PC-9 (cell line): Measurements from ENCODE around the gene DLAT. TPM values are rescaled to one million over a fixed set of nuclear protein-coding genes. Genes with fewer than 3 reads are reported as not detected.

Experiments used
- BruUV-seq: library from RNA; stranded (reverse); fragments of 400-500 nt; replicated peaks from 2 replicates; lab custom pipeline; 2021; lab: Mats Ljungman, UMichigan
- CTCF ChIA-PET: fragments of 300-600 bp; sonication (Branson Sonifier 250); formaldehyde crosslinking; loops from one replicate; lab custom pipeline; 2022; ENCODE audit warnings: antibody characterized with exemption; lab: Charles Lee
- POLR2A ChIA-PET: fragments of 300-600 bp; sonication (Branson Sonifier 250); formaldehyde crosslinking; loops from one replicate; lab custom pipeline; 2022; ENCODE audit warnings: antibody characterized with exemption; ENCODE audit not compliant: unreplicated experiment; lab: Charles Lee
- DNase-seq, 2 experiments: peaks; one replicate each; pipeline versions ENCODE4 v3.0.0 to v3.0.0-alpha.2; 2015 to 2022; ENCODE audit warnings: mixed read lengths in 1 of 2
- H2AFZ ChIP-seq: fragments of 200-600 bp; sonication (generic); 2 replicates; pipeline ENCODE4 v1.8.1; 2017; ENCODE audit warnings: antibody characterized with exemption
- H3F3A ChIP-seq: fragments of 200-600 bp; sonication (generic); 2 replicates; pipeline ENCODE4 v1.8.1; 2017; ENCODE audit warnings: antibody characterized with exemption, mild to moderate bottlenecking, low read depth; ENCODE audit not compliant: insufficient read depth
- H3K27ac ChIP-seq: fragments of 200-600 bp; sonication (generic); 2 replicates; pipeline ENCODE4 v1.6.1; 2016; ENCODE audit warnings: mixed run types
- H3K27me3 ChIP-seq: fragments of 200-600 bp; sonication (generic); 2 replicates; pipeline ENCODE4 v1.6.1; 2016; ENCODE audit warnings: low read depth, mixed run types; ENCODE audit not compliant: insufficient read depth
- H3K36me3 ChIP-seq: fragments of 200-600 bp; sonication (generic); 2 replicates; pipeline ENCODE4 v1.6.1; 2016; ENCODE audit warnings: low read depth, mixed run types
- H3K4me1 ChIP-seq: fragments of 200-600 bp; sonication (generic); replicated peaks from 2 replicates; pipeline ENCODE4 v1.6.1; 2016; ENCODE audit warnings: mixed run types; ENCODE audit not compliant: insufficient read depth
- H3K4me2 ChIP-seq: fragments of 200-600 bp; sonication (generic); 2 replicates; pipeline ENCODE4 v1.6.1; 2017; ENCODE audit warnings: mixed run types
- H3K4me3 ChIP-seq: fragments of 200-600 bp; sonication (generic); 2 replicates; pipeline ENCODE4 v1.6.1; 2016; ENCODE audit warnings: mixed run types
- H3K79me2 ChIP-seq: fragments of 200-600 bp; sonication (generic); 2 replicates; pipeline ENCODE4 v1.6.1; 2017; ENCODE audit warnings: low read depth, mixed run types
- H3K9me2 ChIP-seq: fragments of 200-600 bp; sonication (generic); 2 replicates; pipeline ENCODE4 v1.8.1; 2017; ENCODE audit warnings: mild to moderate bottlenecking; ENCODE audit not compliant: insufficient read depth
- H3K9me3 ChIP-seq: fragments of 200-600 bp; sonication (generic); 2 replicates; pipeline ENCODE4 v1.8.1; 2016; ENCODE audit warnings: low read depth; ENCODE audit not compliant: insufficient read depth
- H4K20me1 ChIP-seq: fragments of 200-600 bp; sonication (generic); 2 replicates; pipeline ENCODE4 v1.8.1; 2017; ENCODE audit not compliant: insufficient read depth
- CTCF ChIP-seq: fragments of 200-600 bp; sonication (generic); conservative IDR thresholded peaks from 2 replicates; pipeline ENCODE4 v1.6.1; 2017; ENCODE audit warnings: mixed run types, antibody characterized with exemption, mild to moderate bottlenecking, moderate library complexity
- EZH2 ChIP-seq: fragments of 200-600 bp; sonication (generic); IDR thresholded peaks from 2 replicates; pipeline ENCODE4 v1.8.0; 2017; ENCODE audit warnings: antibody characterized with exemption, low read depth
- intact Hi-C: fragments of 100-400 bp; cut with micrococcal nuclease; formaldehyde crosslinking; loops from one replicate; pipeline ENCODE4 v1.10.0; 2022; ENCODE audit not compliant: unreplicated experiment
- total RNA-seq: library from RNA; stranded (reverse); gene quantifications from 2 replicates; pipeline ENCODE4 v1.2.3, GENCODE V29; 2021

DLAT gene
- total RNA-seq, 1 experiment from 2014 or later: 44.9 TPM

GRCh38 chr11:111999111-111999510, 26.1 kb upstream of the DLAT start:
- BruUV-seq: no TSS peak
- intact Hi-C loops: loop anchor here (5.0 kb wide), 1 partner anchor 122 kb away; the partner anchor contains the start of genes CFAP68 and FDXACB1
- no peaks in the 10 kb centered on the region for H3K36me3 ChIP-seq
- POLR2A ChIA-PET: no interaction called here
- no peak overlapping the region for H3K4me3 ChIP-seq
- no peak for DNase-seq
- no peak for TF ChIP-seq EZH2
- TF ChIP-seq CTCF: no peak
- no peak overlapping the region for H3K27ac ChIP-seq
- H3K79me2 ChIP-seq: no peaks in the 10 kb centered on the region
- no peaks in the 10 kb centered on the region for H3F3A ChIP-seq
- no peak overlapping the region for H2AFZ ChIP-seq
- no peaks in the 10 kb centered on the region for H4K20me1 ChIP-seq
- no peak overlapping the region for H3K4me2 ChIP-seq
- H3K4me1 ChIP-seq: 0 out of 2 replicates have a peak, but pooled peaks cover 3% of the 10 kb centered on the region
- no peaks in the 10 kb centered on the region for H3K27me3 ChIP-seq
- H3K9me3 ChIP-seq: no peaks in the 10 kb centered on the region
- CTCF ChIA-PET: no interaction called here
- no peaks in the 10 kb centered on the region for H3K9me2 ChIP-seq

GRCh38 chr11:112000703-112001102, 24.5 kb upstream of the DLAT start:
- Histone ChIP-seq H3K9me3 (no peaks in the 10 kb centered on the region), H2AFZ (no peak overlapping the region), H3K9me2 (no peaks in the 10 kb centered on the region), H3K27ac (no peak overlapping the region), H4K20me1 (no peaks in the 10 kb centered on the region), H3K36me3 (no peaks in the 10 kb centered on the region), H3F3A (no peaks in the 10 kb centered on the region), H3K4me2 (no peak overlapping the region), H3K79me2 (no peaks in the 10 kb centered on the region), H3K4me1 (0 out of 2 replicates have a peak, but pooled peaks cover 3% of the 10 kb centered on the region), H3K4me3 (no peak overlapping the region), H3K27me3 (no peaks in the 10 kb centered on the region)
- POLR2A ChIA-PET: no interaction called here
- intact Hi-C loops: no loop called here
- DNase-seq: no peak
- CTCF ChIA-PET: no interaction called here
- TF ChIP-seq CTCF (no peak), EZH2 (no peak)
- BruUV-seq: no TSS peak

GRCh38 chr11:112002491-112003216, 22.6 kb upstream of the DLAT start:
- Histone ChIP-seq H3K4me1 (0 out of 2 replicates have a peak, but pooled peaks cover 2% of the 10 kb centered on the region), H3F3A (no peaks in the 10 kb centered on the region), H3K4me3 (no peak overlapping the region), H3K4me2 (no peak overlapping the region), H3K9me2 (no peaks in the 10 kb centered on the region), H3K79me2 (no peaks in the 10 kb centered on the region), H3K36me3 (no peaks in the 10 kb centered on the region), H3K9me3 (no peaks in the 10 kb centered on the region), H4K20me1 (no peaks in the 10 kb centered on the region), H3K27ac (no peak overlapping the region), H3K27me3 (no peaks in the 10 kb centered on the region), H2AFZ (no peak overlapping the region)
- ChIA-PET POLR2A (no interaction called here), CTCF (no interaction called here)
- TF ChIP-seq CTCF: no peak
- TF ChIP-seq EZH2: no peak
- intact Hi-C loops: no loop called here
- BruUV-seq: no TSS peak
- no peak for DNase-seq
